IMR-90 (cell line): ENCODE data around the gene CDK6.

ENCODE experiments used
- CHD1 ChIP-seq: IDR thresholded peaks from 2 replicates; pipeline ENCODE4 v1.6.1; 2012; ENCODE audit warnings: low read depth, low read length, improper control_type of control experiment
- POLR2A ChIP-seq: IDR thresholded peaks from 2 replicates; pipeline ENCODE4 v1.6.1; 2012; ENCODE audit warnings: mild to moderate bottlenecking, low read depth, low read length
- RFX5 ChIP-seq: IDR thresholded peaks from 2 replicates; pipeline ENCODE4 v1.8.0; 2012; ENCODE audit warnings: low read depth, mild to moderate bottlenecking, low read length, moderate library complexity

- TF ChIP-seq RFX5, result no peak
- no peak for TF ChIP-seq POLR2A
- no peak for TF ChIP-seq CHD1
Observed at GRCh38 chr7:92739091-92739490, 97.3 kb downstream of the CDK6 start.
